Suppressor macrophage (primary cell): ENCODE measurements around the gene TCF4.

Source experiments
- DNase-seq, 4 experiments: peaks; one replicate each; pipeline ENCODE4 v3.0.0-alpha.2; 2020 to 2022

TCF4 gene

GRCh38 chr18:55253814-55254213 lies 334.2 kb downstream of the TCF4 start:
- no peak for DNase-seq

GRCh38 chr18:55252901-55253300 lies 335.1 kb downstream of the TCF4 start:
- no peak for DNase-seq

- peak in 1 of 4 experiments; percentile 6 for DNase-seq
Measured at GRCh38 chr18:55252053-55252675, 335.8 kb downstream of the TCF4 start.

- no peak for DNase-seq
Measured at GRCh38 chr18:55251254-55251971, 336.6 kb downstream of the TCF4 start.

GRCh38 chr18:55250768-55251173 lies 337.2 kb downstream of the TCF4 start:
- DNase-seq = no peak

- no peak for DNase-seq
Measured at GRCh38 chr18:55249550-55249949, 338.4 kb downstream of the TCF4 start.

GRCh38 chr18:55248495-55248894 lies 339.5 kb downstream of the TCF4 start:
- DNase-seq = peak; percentile 5 to 52 (median 37)

GRCh38 chr18:55247032-55247431 lies 341.0 kb downstream of the TCF4 start:
- DNase-seq = no peak

- no peak for DNase-seq
Measured at GRCh38 chr18:55246278-55246677, 341.7 kb downstream of the TCF4 start.

GRCh38 chr18:55245211-55245614 lies 342.8 kb downstream of the TCF4 start:
- DNase-seq = no peak

- DNase-seq = no peak
Measured at GRCh38 chr18:55244546-55244945, 343.4 kb downstream of the TCF4 start.

- DNase-seq = no peak
Measured at GRCh38 chr18:55243857-55244256, 344.1 kb downstream of the TCF4 start.

GRCh38 chr18:55243255-55243654 lies 344.7 kb downstream of the TCF4 start:
- DNase-seq = no peak

GRCh38 chr18:55240978-55241377 lies 347.0 kb downstream of the TCF4 start:
- no peak for DNase-seq

- DNase-seq = no peak
Measured at GRCh38 chr18:55239740-55240139, 348.3 kb downstream of the TCF4 start.

GRCh38 chr18:55237660-55238059 lies 350.3 kb downstream of the TCF4 start:
- no peak for DNase-seq

- DNase-seq = peak; percentile 44 to 64 (median 59)
Measured at GRCh38 chr18:55236150-55236931, 351.7 kb downstream of the TCF4 start.

- no peak for DNase-seq
Measured at GRCh38 chr18:55235094-55235461, 352.9 kb downstream of the TCF4 start.

GRCh38 chr18:55234366-55235093 lies 353.5 kb downstream of the TCF4 start:
- peak; percentile 77 to 88 (median 86) for DNase-seq

GRCh38 chr18:55233857-55234256 lies 354.1 kb downstream of the TCF4 start:
- DNase-seq = peak; percentile 21 to 54 (median 50)

- DNase-seq = no peak
Measured at GRCh38 chr18:55232506-55232905, 355.5 kb downstream of the TCF4 start.

- DNase-seq = no peak
Measured at GRCh38 chr18:55229682-55230081, 358.3 kb downstream of the TCF4 start.

- DNase-seq = no peak
Measured at GRCh38 chr18:55228707-55229106, 359.3 kb downstream of the TCF4 start.
